NCI-H1930 (cell line): ENCODE data around the gene CDH23.

ENCODE experiments used
- DNase-seq, 2 experiments: peaks; one replicate each; lab custom pipeline; 2025; lab: John Stamatoyannopoulos, UW

CDH23 gene

GRCh38 chr10:71640607-71641006 lies 243.9 kb downstream of the CDH23 start:
- no peak for DNase-seq

- DNase-seq = no peak
Measured at GRCh38 chr10:71641449-71641848, 244.7 kb downstream of the CDH23 start.

GRCh38 chr10:71641986-71642385 lies 245.3 kb downstream of the CDH23 start:
- DNase-seq = no peak

GRCh38 chr10:71643904-71644303 lies 247.2 kb downstream of the CDH23 start:
- no peak for DNase-seq

GRCh38 chr10:71644307-71645180 lies 247.8 kb downstream of the CDH23 start:
- DNase-seq = no peak

GRCh38 chr10:71645185-71645584 lies 248.5 kb downstream of the CDH23 start:
- DNase-seq = no peak

- no peak for DNase-seq
Measured at GRCh38 chr10:71646037-71646436, 249.3 kb downstream of the CDH23 start.

- DNase-seq = no peak
Measured at GRCh38 chr10:71646592-71647292, 250.0 kb downstream of the CDH23 start.

GRCh38 chr10:71647526-71648253 lies 251.0 kb downstream of the CDH23 start:
- no peak for DNase-seq

- no peak for DNase-seq
Measured at GRCh38 chr10:71648254-71648932, 251.7 kb downstream of the CDH23 start.

- no peak for DNase-seq
Measured at GRCh38 chr10:71648933-71649320, 252.2 kb downstream of the CDH23 start.

GRCh38 chr10:71649631-71650030 lies 252.9 kb downstream of the CDH23 start:
- DNase-seq = no peak

GRCh38 chr10:71650397-71650796 lies 253.7 kb downstream of the CDH23 start:
- no peak for DNase-seq

- no peak for DNase-seq
Measured at GRCh38 chr10:71651428-71651827, 254.7 kb downstream of the CDH23 start.

- no peak for DNase-seq
Measured at GRCh38 chr10:71651928-71652327, 255.2 kb downstream of the CDH23 start.

GRCh38 chr10:71653044-71653443 lies 256.3 kb downstream of the CDH23 start:
- DNase-seq = no peak

- no peak for DNase-seq
Measured at GRCh38 chr10:71656220-71656619, 259.5 kb downstream of the CDH23 start.

- no peak for DNase-seq
Measured at GRCh38 chr10:71657604-71658466, 261.1 kb downstream of the CDH23 start.

GRCh38 chr10:71658467-71658745 lies 261.7 kb downstream of the CDH23 start:
- DNase-seq = no peak

GRCh38 chr10:71659111-71659634 lies 262.5 kb downstream of the CDH23 start:
- DNase-seq = no peak

GRCh38 chr10:71659737-71660136 lies 263.0 kb downstream of the CDH23 start:
- no peak for DNase-seq
